A375 (cell line): ENCODE data around the gene BORCS5. TPM values are rescaled to one million over a fixed set of nuclear protein-coding genes. Genes with fewer than 3 reads are reported as not detected.

Source experiments
- total RNA-seq: library from RNA; depleted of rRNA; stranded (reverse); fragments of >200 nt; shearing (Covaris generic); gene quantifications from 2 replicates; pipeline ENCODE4 v1.2.3, GENCODE V29; 2014; rRNA removed

The BORCS5 gene
- total RNA-seq, result 12.8 and 14.4 TPM in 2 replicates

GRCh38 chr12:12356896-12357718 lies at the start of gene BORCS5:
Gene BORCS5 (plus strand): TSS chr12:12357078. CDS start chr12:12357452, 374 bp downstream.

GRCh38 chr12:12349711-12350665 lies 6.9 kb upstream of the BORCS5 start, which contains the start of gene MANSC1:
Gene MANSC1 (minus strand): TSS chr12:12350242. CDS start chr12:12343314, 6,928 bp downstream.

Other genes with a start within 250 kb of the BORCS5 start
- gene LRP6, start 90.0 kb upstream of the BORCS5 start, total RNA-seq, result 36.9 and 40.1 TPM in 2 replicates
- gene MANSC1, start 6.8 kb upstream of the BORCS5 start, total RNA-seq, result 7.0 and 10.2 TPM in 2 replicates
- 2.2 and 3.0 TPM in 2 replicates for gene DUSP16, start 205.8 kb downstream of the BORCS5 start, total RNA-seq